ENCODE measurements around the gene NMB. TPM values are rescaled to one million over a fixed set of nuclear protein-coding genes. Genes with fewer than 3 reads are reported as not detected.

Gene NMB
- total and polyA plus RNA-seq, 8 donors: 2.0 to 5.3 (median 4.0) TPM; not detected in 4

- Histone ChIP-seq H3K4me1 (peaks cover 13 to 66% (median 45%) of the 10 kb centered on the region in 4 donors), H3K27me3 (no peaks in the 10 kb centered on the region), H3K9me3 (no peaks in the 10 kb centered on the region), H3K27ac (no peak overlapping the region), H3K36me3 (no peaks in the 10 kb centered on the region), H3K4me3 (no peak overlapping the region)
- WGBS, 5 donors: 85 to 92% (median 88%) methylated on average over 8 of the region's 8 CpGs
- TF ChIP-seq POLR2AphosphoS5 (IDR thresholded peaks at IDR 0.05): no peak
- no peak for TF ChIP-seq POLR2A (IDR thresholded peaks at IDR 0.05)
- no peak for TF ChIP-seq EP300 (IDR thresholded peaks at IDR 0.05)
- TF ChIP-seq CTCF (IDR thresholded peaks at IDR 0.05): no peak
- no peak for DNase-seq
- intact Hi-C loops (cut with DNase I; ENCODE audit: low total_unique reads): no loop called here
These were observed 41.7 kb upstream of the NMB start for GRCh38 chr15:84699538-84700191.

GRCh38 chr15:84697236-84697990 lies 39.4 kb upstream of the NMB start:
- TF ChIP-seq EP300 (IDR thresholded peaks at IDR 0.05): no peak
- TF ChIP-seq CTCF (IDR thresholded peaks at IDR 0.05): no peak
- Histone ChIP-seq H3K36me3 (no peaks in the 10 kb centered on the region), H3K4me1 (peaks cover 2 to 57% (median 32%) of the 10 kb centered on the region in 4 donors), H3K27ac (no peak overlapping the region), H3K4me3 (no peak overlapping the region), H3K9me3 (no peaks in the 10 kb centered on the region), H3K27me3 (no peaks in the 10 kb centered on the region)
- 8 to 28% (median 24%) methylated on average over 1 of the region's 1 CpG for WGBS, 5 donors
- no peak for DNase-seq
- intact Hi-C loops (cut with DNase I; ENCODE audit: low total_unique reads): no loop called here

- no peak overlapping the region for H3K4me3 ChIP-seq
- no peaks in the 10 kb centered on the region for H3K27me3 ChIP-seq
- no peak overlapping the region for H3K27ac ChIP-seq
- no peak for DNase-seq
- 69 to 76% (median 74%) methylated on average over 4 of the region's 4 CpGs for WGBS, 5 donors
- intact Hi-C loops (cut with DNase I; ENCODE audit: low total_unique reads): no loop called here
- H3K36me3 ChIP-seq: no peaks in the 10 kb centered on the region
- TF ChIP-seq POLR2A (IDR thresholded peaks at IDR 0.05) (no peak), POLR2AphosphoS5 (IDR thresholded peaks at IDR 0.05) (no peak), EP300 (IDR thresholded peaks at IDR 0.05) (no peak), CTCF (IDR thresholded peaks at IDR 0.05) (no peak)
- peaks cover 0 to 51% (median 30%) of the 10 kb centered on the region in 4 donors for H3K4me1 ChIP-seq
- no peaks in the 10 kb centered on the region for H3K9me3 ChIP-seq
These were observed 38.8 kb upstream of the NMB start for GRCh38 chr15:84696757-84697156.

- Histone ChIP-seq H3K4me3 (no peak overlapping the region), H3K36me3 (peaks cover 8 to 60% (median 53%) of the 10 kb centered on the region in 4 donors), H3K27me3 (no peaks in the 10 kb centered on the region), H3K27ac (no peak overlapping the region), H3K9me3 (no peaks in the 10 kb centered on the region), H3K4me1 (peaks cover 0 to 6% (median 2%) of the 10 kb centered on the region in 4 donors)
- TF ChIP-seq EP300 (IDR thresholded peaks at IDR 0.05) (no peak), POLR2AphosphoS5 (IDR thresholded peaks at IDR 0.05) (no peak), CTCF (IDR thresholded peaks at IDR 0.05) (no peak), POLR2A (IDR thresholded peaks at IDR 0.05) (no peak)
- WGBS, 5 donors: 94 to 97% (median 96%) methylated on average over 8 of the region's 8 CpGs
- intact Hi-C loops (cut with DNase I; ENCODE audit: low total_unique reads): no loop called here
- DNase-seq: no peak
These were observed 32.3 kb upstream of the NMB start for GRCh38 chr15:84690342-84690741.

Data from stomach (tissue), 9 donors.